Ovary (tissue), 3 donors: Measurements from ENCODE around the gene SLPI.

Experiments used
- EP300 ChIP-seq: sonication (generic); formaldehyde crosslinking; IDR thresholded peaks from one replicate; pipeline ENCODE4 v1.6.1; 2017; ENCODE audit warnings: antibody characterized with exemption
- POLR2A ChIP-seq: fragments of 450-650 bp; IDR thresholded peaks from one replicate; pipeline ENCODE4 v1.6.1; 2017; ENCODE audit warnings: antibody characterized with exemption, mild to moderate bottlenecking, moderate library complexity
- TF ChIP-seq, protein P1 (sequence below), 3 donors: fragments of 450-650 bp in 2 of 3; fragments of 200-600 bp in 1 of 3; IDR thresholded peaks; one replicate each; pipeline versions ENCODE4 v1.5.1 to v1.8.0; 2016 to 2022; ENCODE audit warnings: antibody characterized with exemption in 3 of 3, mild to moderate bottlenecking in 1 of 3
- donor health status: DM: no; HTN: no; CAD: no.

DNA sequence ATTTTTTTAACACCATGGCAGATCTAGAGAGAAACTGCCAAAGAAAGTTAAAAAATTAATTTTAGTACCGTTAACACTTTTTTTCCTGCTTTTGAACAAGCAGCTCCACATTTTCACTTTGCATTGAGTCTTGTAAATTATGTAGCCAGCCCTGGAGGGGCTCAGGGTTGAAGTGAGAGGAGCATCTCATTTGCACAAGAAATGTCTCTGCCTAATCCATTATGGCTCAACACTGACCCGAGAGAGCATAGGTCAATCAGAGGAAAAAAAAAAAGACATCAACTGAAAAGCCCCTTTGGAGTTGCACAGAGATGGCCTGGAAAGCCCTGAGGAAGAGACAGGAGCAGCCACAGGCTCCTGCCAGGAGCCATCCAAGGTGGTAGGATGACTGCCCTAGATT lies 4.3 kb upstream of the SLPI start:
- TF ChIP-seq EP300 (no peak), POLR2A (no peak)
- TF ChIP-seq, protein P1, sequence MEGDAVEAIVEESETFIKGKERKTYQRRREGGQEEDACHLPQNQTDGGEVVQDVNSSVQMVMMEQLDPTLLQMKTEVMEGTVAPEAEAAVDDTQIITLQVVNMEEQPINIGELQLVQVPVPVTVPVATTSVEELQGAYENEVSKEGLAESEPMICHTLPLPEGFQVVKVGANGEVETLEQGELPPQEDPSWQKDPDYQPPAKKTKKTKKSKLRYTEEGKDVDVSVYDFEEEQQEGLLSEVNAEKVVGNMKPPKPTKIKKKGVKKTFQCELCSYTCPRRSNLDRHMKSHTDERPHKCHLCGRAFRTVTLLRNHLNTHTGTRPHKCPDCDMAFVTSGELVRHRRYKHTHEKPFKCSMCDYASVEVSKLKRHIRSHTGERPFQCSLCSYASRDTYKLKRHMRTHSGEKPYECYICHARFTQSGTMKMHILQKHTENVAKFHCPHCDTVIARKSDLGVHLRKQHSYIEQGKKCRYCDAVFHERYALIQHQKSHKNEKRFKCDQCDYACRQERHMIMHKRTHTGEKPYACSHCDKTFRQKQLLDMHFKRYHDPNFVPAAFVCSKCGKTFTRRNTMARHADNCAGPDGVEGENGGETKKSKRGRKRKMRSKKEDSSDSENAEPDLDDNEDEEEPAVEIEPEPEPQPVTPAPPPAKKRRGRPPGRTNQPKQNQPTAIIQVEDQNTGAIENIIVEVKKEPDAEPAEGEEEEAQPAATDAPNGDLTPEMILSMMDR (IDR thresholded peaks at IDR 0.05), result no peak
